ENCODE measurements around the gene TMED6. TPM values are rescaled to one million over a fixed set of nuclear protein-coding genes. Genes with fewer than 3 reads are reported as not detected.

Gene TMED6
- total RNA-seq, 1 experiment from 2014 or later, result 0.91 TPM

DNA sequence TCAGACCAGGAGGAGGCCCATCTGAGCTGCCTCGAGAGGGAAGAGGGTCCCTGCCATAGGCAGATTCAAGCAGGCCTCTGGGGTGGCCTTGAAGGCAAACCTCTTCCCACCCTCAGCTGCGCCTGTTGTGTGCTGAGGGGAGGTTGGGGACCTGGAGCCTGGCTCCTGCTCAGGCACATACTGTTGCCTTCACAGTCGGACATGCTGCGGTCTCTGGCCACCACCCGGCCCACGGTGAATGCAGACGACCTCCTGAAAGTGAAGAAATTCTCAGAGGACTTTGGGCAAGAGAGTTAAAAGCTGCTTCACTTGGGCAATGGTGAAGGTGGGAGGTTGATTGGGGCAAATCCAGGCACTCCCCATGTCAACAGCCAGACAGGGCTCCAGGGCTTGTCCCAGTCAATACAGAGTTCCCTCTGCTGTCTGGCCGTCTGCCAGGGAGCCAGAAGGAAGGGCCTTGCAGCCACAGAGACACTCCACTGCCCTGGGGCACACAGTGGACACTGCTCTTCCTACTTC is 27.5 kb downstream of the TMED6 start:
- intact Hi-C loops (cut with micrococcal nuclease), result no loop called here
- H3K9me3 ChIP-seq (ENCODE audit: control insufficient read depth in 1 of 2, insufficient read depth in 1 of 2, low read depth in 1 of 2, low read length in 2 of 2), result no peaks in the 10 kb centered on the region
- no peak overlapping the region for H3K4me3 ChIP-seq (replicated peaks in 1 of 2; ENCODE audit: low read depth in 1 of 2, low read length in 2 of 2)
- no peaks in the 10 kb centered on the region for H3K9me2 ChIP-seq (ENCODE audit: insufficient read depth)
- CTCF ChIA-PET, result no interaction called here
- RAD21 ChIA-PET (ENCODE audit: low non-redundant PET in 1 of 2, low total read pairs in 2 of 2, uncharacterized antibody in 2 of 2, unreplicated experiment in 2 of 2), result no interaction called here
- H4K20me1 ChIP-seq (ENCODE audit: insufficient read depth), result peaks cover 20% of the 10 kb centered on the region; the same call in 1 of the 2 replicates
- POLR2A ChIA-PET, result no interaction called here
- no peak overlapping the region for H3K9ac ChIP-seq (ENCODE audit: low read length)
- H3K4me1 ChIP-seq (ENCODE audit: control insufficient read depth in 1 of 2, insufficient read depth in 2 of 2, low read length in 2 of 2), result peaks cover 8 to 14% of the 10 kb centered on the region in 2 experiments
- H3K27ac ChIP-seq (ENCODE audit: low read depth, low read length), result 0 out of 2 replicates have a peak overlapping the region, but pooled peaks have one; percentile 9
- DNase-seq (ENCODE audit: low read depth, low spot score) (no peak), ATAC-seq (no peak)
- no peaks in the 10 kb centered on the region for H3K27me3 ChIP-seq (ENCODE audit: insufficient read depth, low read length)
- peaks cover 56 to 74% of the 10 kb centered on the region in 2 experiments for H3K36me3 ChIP-seq (ENCODE audit: control insufficient read depth in 1 of 2, insufficient read depth in 2 of 2, low read length in 2 of 2)
- peaks cover 87% of the 10 kb centered on the region for H3K79me2 ChIP-seq (ENCODE audit: insufficient read depth, low read length)
- BruUV-seq (replicated peaks), result no TSS peak
- TF ChIP-seq, protein P1, sequence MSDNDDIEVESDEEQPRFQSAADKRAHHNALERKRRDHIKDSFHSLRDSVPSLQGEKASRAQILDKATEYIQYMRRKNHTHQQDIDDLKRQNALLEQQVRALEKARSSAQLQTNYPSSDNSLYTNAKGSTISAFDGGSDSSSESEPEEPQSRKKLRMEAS (IDR thresholded peaks at IDR 0.05), result no peak
- TF ChIP-seq EZH2 (IDR thresholded peaks at IDR 0.05), result no peak
- TF ChIP-seq SP1 (IDR thresholded peaks at IDR 0.05; ENCODE audit: low read depth), result no peak
- no peak for TF ChIP-seq RAD21 (IDR thresholded peaks at IDR 0.05; ENCODE audit: low read depth)
- TF ChIP-seq POLR2AphosphoS5 (IDR thresholded peaks at IDR 0.05; ENCODE audit: low read depth, low read length), result no peak; the same call in 1 of the 2 replicates
- TF ChIP-seq EGR1 (IDR thresholded peaks at IDR 0.05; ENCODE audit: low read depth), result no peak
- no peak overlapping the region for H2AFZ ChIP-seq (ENCODE audit: low read depth, low read length, poor library complexity, severe bottlenecking)
- no peak overlapping the region for H3K4me2 ChIP-seq (ENCODE audit: low read length)

DNA sequence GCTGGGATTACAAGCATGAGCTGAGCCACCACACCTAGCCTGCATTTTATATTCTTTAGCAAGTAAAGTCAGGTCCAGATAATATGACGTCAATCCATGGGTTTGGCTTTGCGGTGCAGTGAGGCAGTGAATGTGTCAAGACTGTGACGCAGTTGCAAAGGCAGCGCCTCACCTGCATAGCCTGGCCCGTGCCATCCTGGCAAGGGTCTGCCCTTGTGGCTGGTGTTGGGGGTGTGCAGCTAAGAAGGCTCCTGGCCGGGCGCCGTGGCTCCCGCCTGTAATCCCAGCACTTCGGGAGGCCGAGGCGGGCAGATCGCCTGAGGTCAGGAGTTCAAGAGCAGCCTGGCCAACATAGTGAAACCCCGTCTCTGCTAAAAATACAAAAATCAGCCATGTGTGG is 28.2 kb downstream of the TMED6 start:
- H3K27me3 ChIP-seq (ENCODE audit: insufficient read depth, low read length), result no peaks in the 10 kb centered on the region
- H3K36me3 ChIP-seq (ENCODE audit: control insufficient read depth in 1 of 2, insufficient read depth in 2 of 2, low read length in 2 of 2), result peaks cover 55 to 74% of the 10 kb centered on the region in 2 experiments
- CTCF ChIA-PET, result no interaction called here

More for the DNA sequence above, 28.2 kb downstream of the TMED6 start:
- H3K9me3 ChIP-seq (ENCODE audit: control insufficient read depth in 1 of 2, insufficient read depth in 1 of 2, low read depth in 1 of 2, low read length in 2 of 2), result no peaks in the 10 kb centered on the region
- H3K4me2 ChIP-seq (ENCODE audit: low read length), result no peak overlapping the region
- peaks cover 17% of the 10 kb centered on the region; the same call in 1 of the 2 replicates for H4K20me1 ChIP-seq (ENCODE audit: insufficient read depth)
- ATAC-seq (no peak), DNase-seq (ENCODE audit: low read depth, low spot score) (no peak)
- no peak overlapping the region for H3K4me3 ChIP-seq (replicated peaks in 1 of 2; ENCODE audit: low read depth in 1 of 2, low read length in 2 of 2)
- TF ChIP-seq, protein P2, sequence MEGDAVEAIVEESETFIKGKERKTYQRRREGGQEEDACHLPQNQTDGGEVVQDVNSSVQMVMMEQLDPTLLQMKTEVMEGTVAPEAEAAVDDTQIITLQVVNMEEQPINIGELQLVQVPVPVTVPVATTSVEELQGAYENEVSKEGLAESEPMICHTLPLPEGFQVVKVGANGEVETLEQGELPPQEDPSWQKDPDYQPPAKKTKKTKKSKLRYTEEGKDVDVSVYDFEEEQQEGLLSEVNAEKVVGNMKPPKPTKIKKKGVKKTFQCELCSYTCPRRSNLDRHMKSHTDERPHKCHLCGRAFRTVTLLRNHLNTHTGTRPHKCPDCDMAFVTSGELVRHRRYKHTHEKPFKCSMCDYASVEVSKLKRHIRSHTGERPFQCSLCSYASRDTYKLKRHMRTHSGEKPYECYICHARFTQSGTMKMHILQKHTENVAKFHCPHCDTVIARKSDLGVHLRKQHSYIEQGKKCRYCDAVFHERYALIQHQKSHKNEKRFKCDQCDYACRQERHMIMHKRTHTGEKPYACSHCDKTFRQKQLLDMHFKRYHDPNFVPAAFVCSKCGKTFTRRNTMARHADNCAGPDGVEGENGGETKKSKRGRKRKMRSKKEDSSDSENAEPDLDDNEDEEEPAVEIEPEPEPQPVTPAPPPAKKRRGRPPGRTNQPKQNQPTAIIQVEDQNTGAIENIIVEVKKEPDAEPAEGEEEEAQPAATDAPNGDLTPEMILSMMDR (IDR thresholded peaks at IDR 0.05 in 2 of 3, conservative IDR thresholded peaks at IDR 0.05 in 1 of 3; ENCODE audit: borderline replicate concordance in 1 of 3, insufficient read depth in 1 of 3, low read depth in 2 of 3, low read length in 2 of 3), result no peak
- TF ChIP-seq, protein P1 (IDR thresholded peaks at IDR 0.05), result no peak
- no peak for TF ChIP-seq FOSL1 (IDR thresholded peaks at IDR 0.05; ENCODE audit: low read depth)
- TF ChIP-seq, protein P3, sequence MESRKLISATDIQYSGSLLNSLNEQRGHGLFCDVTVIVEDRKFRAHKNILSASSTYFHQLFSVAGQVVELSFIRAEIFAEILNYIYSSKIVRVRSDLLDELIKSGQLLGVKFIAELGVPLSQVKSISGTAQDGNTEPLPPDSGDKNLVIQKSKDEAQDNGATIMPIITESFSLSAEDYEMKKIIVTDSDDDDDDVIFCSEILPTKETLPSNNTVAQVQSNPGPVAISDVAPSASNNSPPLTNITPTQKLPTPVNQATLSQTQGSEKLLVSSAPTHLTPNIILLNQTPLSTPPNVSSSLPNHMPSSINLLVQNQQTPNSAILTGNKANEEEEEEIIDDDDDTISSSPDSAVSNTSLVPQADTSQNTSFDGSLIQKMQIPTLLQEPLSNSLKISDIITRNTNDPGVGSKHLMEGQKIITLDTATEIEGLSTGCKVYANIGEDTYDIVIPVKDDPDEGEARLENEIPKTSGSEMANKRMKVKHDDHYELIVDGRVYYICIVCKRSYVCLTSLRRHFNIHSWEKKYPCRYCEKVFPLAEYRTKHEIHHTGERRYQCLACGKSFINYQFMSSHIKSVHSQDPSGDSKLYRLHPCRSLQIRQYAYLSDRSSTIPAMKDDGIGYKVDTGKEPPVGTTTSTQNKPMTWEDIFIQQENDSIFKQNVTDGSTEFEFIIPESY (IDR thresholded peaks at IDR 0.05; ENCODE audit: extremely low read depth, insufficient replicate concordance, low read length), result no peak
- H3K4me1 ChIP-seq (ENCODE audit: control insufficient read depth in 1 of 2, insufficient read depth in 2 of 2, low read length in 2 of 2), result peaks cover 1 to 8% of the 10 kb centered on the region in 2 experiments; a peak in 3 of 4 replicates
- no peak overlapping the region for H2AFZ ChIP-seq (ENCODE audit: low read depth, low read length, poor library complexity, severe bottlenecking)
- no TSS peak for BruUV-seq (replicated peaks)
- POLR2A ChIA-PET, result no interaction called here
- no peak overlapping the region for H3K27ac ChIP-seq (ENCODE audit: low read depth, low read length)
- RAD21 ChIA-PET (ENCODE audit: low non-redundant PET in 1 of 2, low total read pairs in 2 of 2, uncharacterized antibody in 2 of 2, unreplicated experiment in 2 of 2), result no interaction called here
- intact Hi-C loops (cut with micrococcal nuclease), result no loop called here
- H3K9ac ChIP-seq (ENCODE audit: low read length), result no peak overlapping the region
- H3K9me2 ChIP-seq (ENCODE audit: insufficient read depth), result no peaks in the 10 kb centered on the region
- peaks cover 85% of the 10 kb centered on the region for H3K79me2 ChIP-seq (ENCODE audit: insufficient read depth, low read length)
